ENCODE data around the gene MAP3K20.
"Not testable (repeated sequence)": the region's sequence is repeated elsewhere in the genome, so short reads cannot be mapped to it uniquely, and the experiment has no call there.

MAP3K20 gene

DNA sequence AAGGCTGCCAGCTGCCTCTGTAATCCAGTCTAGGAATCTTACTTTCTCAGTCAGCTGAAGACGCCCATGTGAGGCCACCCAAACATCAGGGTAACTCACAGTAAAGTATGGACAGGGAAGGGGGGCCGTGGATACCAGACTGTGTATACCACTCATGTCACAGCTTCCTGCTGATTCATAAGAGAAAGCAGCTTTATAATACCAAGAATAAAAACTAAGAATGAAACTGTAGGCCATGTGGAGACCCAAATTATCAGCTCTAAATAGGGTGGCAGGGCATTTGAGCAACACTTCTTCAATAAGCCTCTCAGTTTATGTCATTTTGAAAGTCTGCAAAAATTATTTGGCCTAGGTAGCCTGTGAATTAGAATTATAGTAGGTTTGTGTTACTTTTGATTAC lies 164.0 kb downstream of the MAP3K20 start:
- DNase-seq: no peak

DNA sequence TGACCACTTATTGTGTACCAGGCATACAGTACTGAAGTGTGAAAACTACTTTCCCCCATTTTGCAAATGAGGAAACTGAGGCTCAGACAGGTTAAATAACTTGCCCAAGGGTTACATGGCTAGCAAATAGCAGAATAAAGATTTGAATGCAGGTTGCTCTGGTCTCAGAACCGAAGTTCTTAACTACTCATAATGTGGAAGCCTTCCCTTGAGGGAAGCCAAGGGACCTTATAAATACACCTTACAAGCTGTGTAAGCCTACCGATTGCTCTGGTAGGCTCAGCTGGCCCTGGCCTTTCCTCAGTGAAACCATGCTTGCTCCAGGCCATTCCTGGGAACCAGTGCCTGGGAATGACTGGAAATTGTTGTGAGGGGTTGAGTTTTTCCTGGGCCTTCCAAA lies 164.4 kb downstream of the MAP3K20 start:
- DNase-seq: no peak

DNA sequence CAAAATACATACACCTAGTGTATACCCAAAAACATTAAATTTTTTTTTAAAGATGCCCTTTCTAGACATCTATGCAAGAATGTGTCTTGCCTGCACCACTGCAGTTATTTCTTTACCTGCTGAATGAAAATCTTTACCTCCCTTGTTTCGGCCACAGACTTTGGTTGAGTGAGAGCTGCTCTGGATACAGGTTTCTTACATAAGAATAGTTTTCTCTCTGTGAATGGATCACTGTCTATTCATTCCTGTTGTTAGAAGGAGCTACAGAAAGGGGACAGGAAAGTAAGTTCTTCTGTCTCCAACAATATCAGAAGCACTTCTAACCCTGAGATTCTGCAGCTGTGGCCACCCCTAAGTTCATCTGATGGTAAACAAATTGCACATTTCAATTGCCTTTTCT lies 166.0 kb downstream of the MAP3K20 start:
- DNase-seq: no peak

DNA sequence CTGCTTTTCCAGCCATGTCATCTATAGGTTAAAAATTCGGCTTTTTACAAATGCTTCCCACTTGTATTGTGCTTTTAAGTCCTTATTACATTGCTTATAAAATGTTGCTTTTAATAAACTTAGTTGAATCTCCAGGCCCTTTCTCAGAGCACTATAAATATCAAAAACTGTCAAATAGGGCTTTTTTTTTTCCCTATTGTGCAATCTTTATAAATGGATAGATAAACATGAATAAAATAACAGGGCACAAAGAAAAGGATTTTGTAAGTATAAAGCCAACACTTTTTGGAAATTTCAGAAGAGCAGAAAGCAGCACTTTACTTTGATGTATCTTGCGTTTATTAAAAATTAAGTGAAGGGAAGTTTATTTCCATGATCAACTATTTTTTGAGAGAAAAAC lies 171.5 kb downstream of the MAP3K20 start:
- no peak for DNase-seq

DNA sequence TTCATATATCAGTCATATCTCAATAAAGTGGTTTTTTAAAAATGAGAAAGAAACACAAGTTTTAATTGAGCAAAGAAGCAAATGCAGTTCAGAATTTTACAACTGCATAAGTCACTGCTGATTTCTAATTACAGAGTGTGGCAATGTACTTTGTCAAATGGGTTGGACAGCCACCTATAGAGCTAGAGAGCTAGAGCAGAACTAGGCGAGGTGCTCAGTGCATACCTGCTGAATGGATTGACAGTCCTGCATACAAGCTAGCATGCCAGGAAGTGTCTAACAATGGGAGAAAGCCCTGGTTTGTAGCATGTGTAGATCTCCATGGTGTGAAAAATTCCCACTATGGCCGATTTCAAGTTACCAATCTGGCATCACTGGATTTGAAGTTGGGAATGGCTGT lies 172.7 kb downstream of the MAP3K20 start:
- no peak for DNase-seq

DNA sequence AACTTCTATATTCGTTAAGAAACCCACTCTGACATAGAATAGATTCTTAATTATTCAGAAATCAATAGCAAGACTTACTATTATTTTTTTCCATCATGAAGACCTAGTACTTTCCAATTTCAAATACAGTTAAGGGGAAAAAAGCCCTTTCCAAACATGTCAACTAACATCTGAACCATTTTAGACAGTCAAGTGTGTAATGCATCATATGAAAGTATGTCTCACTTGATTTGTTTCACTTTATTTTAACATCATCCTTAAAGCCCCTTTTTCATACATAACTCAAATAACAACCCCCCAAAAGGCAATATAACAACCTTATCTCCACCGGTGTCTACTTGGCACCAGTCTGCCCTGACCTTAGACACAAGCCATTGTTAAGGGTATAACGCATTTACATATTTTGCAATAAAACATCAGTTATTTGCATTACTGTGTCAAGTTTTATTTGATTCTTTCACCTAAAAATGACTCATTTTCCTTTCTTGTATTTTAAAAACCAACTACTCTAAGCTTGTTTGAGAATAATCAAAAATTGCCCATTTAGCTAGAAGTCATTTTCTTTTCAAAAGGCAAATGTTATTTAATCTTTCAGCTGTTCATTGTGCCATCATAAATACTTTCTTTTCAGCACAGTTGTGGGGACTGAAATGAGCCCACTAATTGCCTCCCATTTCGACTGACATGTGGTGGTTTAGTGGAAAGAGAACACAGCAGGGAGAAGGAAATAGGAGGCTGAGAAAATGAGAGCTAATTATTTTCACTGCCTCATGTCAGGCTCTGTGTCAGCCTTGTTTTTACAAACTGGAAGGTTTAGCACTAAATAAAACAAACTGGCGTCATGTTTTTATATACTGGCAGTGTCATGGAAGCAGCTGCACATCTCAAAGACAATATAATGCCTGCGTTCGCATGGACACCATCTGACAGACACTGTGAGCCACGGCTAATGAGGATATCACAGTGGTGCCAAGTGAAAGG lies 174.3 kb downstream of the MAP3K20 start:
- no peak for DNase-seq

DNA sequence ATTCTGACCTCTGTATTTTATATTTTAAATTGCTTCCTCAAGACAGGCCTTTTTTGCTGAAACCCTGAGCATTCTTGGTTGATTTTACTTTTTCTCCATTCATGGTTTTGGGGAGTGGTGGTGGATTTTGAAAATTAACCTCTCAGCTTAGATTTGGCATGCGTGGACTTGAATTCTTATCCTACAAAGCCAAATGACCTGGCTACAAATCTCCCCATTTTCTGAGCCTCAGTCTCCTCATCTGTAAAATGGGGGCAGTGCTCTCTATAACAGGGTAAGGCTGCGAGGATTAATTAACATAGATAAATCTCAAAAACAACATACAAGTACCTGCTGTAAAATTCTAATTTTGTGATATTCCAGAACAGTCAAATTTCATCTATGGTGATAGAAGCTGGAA lies 175.6 kb downstream of the MAP3K20 start:
- DNase-seq: no peak

DNA sequence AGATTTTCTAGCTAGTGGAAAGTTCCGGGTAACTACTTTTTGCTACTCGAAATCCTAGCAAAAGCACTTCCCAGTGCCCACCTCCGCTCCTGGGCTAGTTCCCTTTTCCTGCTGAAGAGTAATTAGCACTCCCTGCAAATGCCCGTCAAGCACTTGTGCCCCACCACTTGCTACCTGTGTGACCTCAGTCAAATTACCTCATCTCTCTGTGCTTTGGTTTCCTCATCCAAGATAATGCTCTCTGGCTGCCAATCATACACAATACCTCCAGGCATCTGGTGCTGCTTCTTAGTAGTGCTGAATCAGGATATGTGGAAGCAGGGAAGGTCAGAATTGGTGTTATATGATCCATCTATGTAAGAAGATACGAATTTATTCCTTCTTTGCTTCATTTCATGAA lies 176.9 kb downstream of the MAP3K20 start:
- DNase-seq: no peak

DNA sequence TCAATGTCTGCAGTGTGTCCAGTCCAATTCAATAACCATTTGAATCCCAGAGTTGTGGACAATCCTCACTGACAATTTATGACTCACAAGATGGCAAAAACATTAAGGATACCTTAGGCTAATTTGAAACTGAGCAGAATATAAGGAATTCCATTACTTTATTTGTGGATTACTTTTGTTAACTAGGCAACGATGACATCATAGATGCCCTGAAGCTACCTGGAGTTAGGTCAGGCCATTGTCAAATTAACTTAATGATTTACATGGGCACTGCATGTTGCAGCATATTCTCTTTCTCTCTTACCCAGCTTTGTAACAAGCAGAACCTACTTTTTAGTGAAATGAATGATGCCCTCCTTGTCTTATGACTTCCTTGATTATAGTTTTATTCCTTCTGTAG lies 179.0 kb downstream of the MAP3K20 start:
- DNase-seq: no peak

DNA sequence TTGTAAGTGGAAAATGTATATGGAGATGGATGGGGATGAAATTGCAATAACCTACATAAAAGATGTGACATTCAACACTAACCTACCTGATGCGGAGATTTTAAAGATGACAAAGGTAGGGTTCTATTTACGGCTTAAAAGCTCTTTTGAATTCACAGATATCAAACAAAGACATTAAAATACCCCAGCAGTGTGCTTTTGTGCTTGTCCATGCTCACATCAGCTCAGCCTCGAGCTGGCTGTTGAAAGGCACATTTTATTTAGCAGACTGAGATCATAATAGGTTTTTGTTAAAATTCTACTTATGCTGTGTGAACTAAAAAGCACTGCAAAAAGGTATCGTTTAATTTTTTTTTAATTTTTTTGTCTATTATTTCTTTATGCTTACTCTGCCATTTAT lies 183.1 kb downstream of the MAP3K20 start:
- no peak for DNase-seq

DNA sequence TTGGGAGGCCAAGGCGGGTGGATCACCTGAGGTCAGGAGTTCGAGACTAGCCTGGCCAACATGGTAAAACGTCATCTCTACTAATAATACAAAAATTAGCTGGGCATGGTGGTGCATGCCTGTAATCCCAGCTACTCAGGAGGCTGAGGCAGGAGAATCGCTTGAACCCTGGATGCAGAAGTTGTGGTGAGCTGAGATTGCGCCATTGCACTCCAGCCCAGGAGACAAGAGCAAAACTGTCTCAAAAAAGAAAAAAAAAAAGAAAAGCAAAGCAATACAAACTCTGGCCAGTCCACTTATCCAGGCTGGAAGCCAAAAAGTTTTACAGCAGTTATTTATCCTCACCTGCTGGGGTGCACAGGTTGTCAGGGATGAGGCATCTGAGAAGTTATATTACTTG lies 186.7 kb downstream of the MAP3K20 start:
- not testable (repeated sequence) for DNase-seq

DNA sequence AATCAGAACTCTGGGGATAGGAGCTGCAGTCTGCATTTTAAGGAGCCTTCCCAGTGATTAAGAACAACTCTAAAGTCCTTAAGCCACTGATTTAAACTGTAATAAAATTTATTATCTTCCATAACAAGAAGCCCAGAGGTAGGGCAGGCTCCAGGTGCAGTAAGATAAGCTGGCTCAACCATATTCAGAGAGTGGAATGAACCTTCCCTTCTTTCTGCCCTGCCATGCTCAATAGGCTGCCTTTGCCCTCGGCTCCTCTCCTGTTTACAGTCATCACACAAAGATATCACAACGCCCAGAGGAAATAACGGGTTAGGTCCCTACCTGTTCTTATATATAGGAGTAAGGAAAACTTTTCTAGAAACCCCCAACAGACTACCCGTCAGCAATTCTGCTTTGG lies 188.5 kb downstream of the MAP3K20 start:
- no peak for DNase-seq

DNA sequence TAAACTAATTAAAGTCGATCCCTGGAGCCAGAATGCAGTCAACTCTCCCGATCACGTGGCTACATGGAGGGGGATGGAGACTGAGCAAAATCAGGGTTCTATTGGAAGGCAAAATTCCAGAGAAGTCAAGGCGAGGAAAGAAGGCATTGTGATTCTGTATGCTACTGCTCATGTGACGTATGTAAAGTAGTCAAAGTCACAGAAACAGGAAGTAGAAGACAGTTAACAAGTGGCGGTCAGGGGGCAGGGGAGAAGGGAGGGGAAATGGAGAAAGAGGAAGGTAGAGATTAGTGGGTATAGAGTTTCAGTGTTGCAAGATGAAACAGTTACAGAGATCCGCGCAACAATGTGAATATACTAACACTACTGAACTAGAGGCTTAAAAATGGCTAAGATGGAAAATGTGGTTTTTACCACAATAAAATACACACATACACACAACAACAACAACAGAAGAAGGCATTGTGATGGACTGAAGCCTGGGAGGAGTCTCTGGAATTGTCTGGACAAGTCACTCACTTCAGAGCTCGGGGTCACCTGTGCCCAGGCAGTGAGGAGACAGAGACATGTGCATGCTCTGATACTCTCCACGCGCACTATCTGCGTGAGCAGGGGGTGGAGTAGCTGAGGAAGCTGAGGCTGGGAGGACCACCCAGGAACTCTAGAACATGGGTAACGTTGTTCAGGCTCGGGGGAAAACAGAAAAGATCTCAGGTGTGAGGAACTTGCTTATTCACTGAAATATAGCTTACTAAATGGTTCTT lies 189.1 kb downstream of the MAP3K20 start:
- peak; percentile 69 for DNase-seq

DNA sequence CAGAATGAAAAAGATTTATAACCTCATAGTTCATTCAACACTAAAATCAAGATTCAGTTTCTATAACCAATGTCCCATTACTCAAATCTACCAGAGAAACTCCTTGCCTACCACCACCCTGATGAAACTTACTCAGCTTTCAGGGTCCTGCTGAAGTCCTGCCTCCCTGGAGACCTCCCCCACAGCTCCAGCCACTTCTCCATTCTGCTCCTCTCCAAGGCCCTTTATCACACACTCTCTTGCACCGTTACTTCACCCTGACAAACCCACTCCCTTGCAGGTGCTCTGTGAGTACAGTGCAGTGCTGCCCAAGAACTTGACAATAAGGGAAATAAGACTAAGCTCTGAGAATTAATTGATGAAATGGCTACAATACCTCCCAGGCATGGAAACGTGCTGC lies 195.5 kb downstream of the MAP3K20 start:
- DNase-seq: no peak

DNA sequence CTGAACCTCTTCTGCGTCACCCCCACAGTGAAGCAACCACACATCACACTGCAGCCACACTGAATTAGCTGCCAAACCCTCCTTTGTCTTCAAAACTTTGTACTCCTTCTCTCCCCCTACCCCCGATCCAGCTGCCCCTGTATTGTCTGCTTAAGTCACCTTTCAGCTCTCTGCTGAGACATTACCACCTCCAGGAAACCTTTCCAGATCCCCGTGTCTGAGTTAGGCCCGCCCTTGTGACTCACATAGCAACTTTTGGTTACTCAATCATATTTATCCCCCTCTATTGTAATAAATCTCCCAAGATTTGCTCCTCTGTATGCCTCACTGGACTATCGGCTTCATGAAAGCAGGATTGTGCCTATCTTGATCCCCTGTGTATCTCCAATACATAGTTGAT lies 196.2 kb downstream of the MAP3K20 start:
- DNase-seq: no peak

DNA sequence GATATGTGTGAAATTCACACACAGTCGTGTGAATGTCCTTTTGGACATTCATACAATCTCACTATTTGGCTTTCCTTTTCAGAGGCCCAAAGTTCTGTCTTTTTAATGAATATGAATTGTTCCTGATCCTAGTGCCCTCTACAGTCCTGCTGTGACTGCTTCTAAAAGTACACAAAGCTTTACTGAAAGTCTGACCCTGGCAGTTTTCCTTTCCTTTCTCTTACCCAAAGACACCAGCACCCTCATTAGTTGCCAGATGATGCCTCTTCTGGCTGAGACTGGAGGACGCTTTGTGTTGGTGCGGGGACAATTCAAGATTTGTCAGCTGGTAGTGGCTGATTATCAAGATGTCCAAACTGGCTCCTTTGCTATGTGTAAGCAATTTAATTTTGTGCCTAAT lies 197.2 kb downstream of the MAP3K20 start:
- DNase-seq: no peak

DNA sequence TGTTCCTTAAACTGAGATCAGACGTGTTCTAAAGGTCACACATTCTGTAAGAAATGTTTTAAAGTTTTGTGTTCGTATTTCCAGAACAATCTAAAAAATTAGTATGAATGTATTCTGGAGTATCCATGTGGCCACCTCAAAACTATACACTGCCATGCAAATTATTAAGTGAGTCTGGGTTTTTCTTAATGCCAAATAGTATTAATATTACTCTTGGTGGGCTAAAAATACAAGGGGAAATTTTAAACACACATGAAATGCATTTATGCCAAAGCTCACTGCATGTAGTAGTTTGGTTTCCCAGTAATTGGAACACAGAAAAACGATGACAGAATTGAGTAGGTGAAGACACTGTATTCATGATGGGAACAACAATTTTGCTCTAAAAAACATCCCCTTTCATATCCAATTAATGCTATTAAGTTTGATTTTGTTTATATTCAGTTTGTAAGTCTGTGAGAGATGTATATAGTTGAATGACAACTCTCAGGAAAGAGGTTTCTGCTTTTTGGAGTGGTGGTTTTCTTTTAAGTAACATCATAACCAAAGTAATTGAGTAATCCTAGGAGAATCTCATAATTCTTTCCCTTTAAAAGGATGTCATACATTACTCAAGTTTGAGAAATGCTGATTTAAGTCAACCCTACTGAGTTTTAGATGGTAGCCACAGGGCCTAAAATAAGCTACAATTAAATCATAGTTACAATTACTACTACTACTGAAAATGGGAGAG lies 203.3 kb downstream of the MAP3K20 start:
- no peak for DNase-seq

DNA sequence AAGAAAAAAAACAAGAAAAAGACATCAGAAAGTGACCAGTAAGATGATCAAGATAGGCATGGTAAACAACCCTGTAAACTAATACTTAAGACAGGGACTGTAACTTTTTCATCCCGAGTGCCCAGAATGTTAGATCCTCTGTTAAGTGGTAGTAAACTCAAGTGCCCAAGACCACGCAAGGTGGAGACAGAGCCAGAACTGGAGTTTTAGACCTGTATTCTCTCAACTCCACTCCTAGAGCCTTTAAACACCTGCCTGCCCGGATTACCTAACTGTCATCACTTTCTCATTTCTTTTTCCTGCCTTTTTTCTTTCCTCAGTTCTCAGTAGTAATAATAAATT lies 203.9 kb downstream of the MAP3K20 start:
- DNase-seq: no peak

DNA sequence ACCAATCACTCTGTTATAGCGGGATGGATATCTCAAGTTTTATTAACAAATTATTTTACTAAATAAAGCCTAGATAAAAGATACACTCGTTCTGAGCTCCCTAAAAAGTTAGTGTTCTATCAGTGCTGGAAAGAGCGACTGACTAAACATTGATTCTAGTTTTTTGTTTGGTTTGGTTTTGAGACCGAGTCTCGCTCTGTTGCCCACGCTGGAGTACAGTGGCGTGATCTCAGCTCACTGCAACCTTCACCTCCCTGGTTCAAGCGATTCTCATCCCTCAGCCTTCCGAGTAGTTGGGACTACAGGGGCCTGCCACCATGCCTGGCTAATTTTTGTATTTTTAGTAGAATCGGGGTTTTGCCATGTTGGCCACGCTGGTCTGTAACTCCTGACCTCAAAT lies 205.2 kb downstream of the MAP3K20 start:
- DNase-seq: no peak

DNA sequence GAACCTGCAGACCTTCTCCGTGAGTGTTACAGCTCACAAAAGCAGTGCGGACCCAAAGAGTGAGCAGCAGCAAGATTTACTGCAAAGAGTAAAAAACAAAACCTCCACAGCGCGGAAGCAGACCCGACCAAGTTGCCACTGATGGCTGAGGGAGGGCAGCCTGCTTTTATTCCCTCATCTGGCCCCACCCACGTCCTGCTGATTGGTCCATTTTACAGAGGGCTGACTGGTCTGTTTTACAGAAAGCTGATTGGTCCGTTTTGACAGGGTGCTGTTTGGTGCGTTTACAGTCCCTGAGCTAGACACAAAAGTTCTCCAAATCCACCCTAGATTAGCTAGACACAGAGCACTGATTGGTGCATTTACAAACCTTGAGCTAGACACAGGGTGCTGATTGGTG lies 206.3 kb downstream of the MAP3K20 start:
- not testable (repeated sequence) for DNase-seq

DNA sequence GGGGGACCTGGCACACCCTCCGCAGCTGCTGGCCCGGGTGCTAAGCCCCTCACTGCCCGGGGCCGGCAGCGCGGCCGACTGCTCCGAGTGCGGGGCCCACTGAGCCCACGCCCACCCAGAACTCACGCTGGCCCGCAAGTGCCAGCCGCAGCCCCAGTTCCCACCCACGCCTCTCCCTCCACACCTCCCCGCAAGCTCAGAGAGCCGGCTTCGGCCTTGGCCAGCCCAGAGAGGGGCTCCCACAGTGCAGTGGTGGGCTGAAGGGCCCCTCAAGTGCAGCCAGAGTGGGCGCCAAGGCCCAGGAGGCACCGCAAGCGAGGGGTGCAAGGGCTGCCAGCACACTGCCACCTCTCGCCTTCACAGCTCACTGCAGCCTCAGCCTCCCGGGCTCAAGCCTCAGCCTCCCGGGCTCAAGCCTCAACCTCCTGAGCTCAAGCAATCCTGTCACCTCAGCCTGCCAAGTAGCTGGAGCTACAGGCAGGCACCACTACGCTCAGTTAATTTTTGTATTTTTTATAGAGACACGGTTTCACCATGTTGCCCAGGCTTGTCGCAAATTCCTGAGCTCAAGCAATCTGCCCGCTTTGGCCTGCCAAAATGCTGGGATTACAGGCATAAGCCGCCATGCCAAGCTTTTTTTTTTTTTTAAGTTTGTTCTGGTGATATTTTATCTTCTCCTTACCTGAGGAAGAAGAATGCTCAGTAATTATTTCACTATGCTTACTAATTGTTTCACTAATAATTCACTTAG lies 207.3 kb downstream of the MAP3K20 start:
- no peak for DNase-seq

DNA sequence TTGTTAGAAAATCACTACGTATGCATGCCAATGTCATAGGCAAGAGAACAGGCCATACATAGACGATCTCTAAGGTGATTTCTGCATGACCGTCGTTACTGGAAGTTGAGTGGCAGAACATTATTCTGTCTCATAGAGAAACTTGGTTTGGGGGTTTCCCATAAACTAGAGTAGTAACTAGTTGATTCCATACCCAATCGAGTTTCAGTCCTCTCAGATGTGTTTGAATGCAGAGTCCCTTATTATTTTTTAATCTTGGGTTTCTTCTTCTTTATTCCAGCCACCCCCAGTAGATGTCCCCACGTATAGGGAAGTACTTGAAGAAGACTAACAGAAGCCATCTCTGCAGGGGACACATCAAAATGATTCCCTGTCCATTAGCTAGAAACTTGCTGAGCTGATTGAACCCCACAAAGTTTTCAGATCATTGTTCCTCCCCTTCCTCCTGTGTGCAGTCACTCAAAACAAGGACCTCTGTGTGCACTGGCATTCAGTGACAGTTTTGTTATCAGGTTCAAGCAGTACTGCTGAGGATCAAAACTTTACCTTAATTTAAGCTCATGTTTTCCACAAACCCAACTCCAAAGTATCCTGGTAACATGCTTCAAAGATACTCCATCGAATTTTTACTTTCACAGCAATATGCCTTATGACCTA lies 210.6 kb downstream of the MAP3K20 start:
- no peak for DNase-seq

Measured in CD4-positive, alpha-beta T cell treated with Interleukin-15 for 1 hour (primary cell).